ENCODE results near the gene GTF3A. TPM values are rescaled to one million over a fixed set of nuclear protein-coding genes. Genes with fewer than 3 reads are reported as not detected.

GTF3A gene
- total RNA-seq, 1 experiment from 2014 or later, result 159 TPM

- Mint-ChIP-seq H3K4me3 (ENCODE audit: unreplicated experiment) (no peak overlapping the region), H3K4me1 (ENCODE audit: insufficient read depth, unreplicated experiment) (peaks cover 29% of the 10 kb centered on the region), H3K27me3 (ENCODE audit: insufficient read depth, unreplicated experiment) (no peaks in the 10 kb centered on the region), H3K36me3 (ENCODE audit: insufficient read depth, unreplicated experiment) (peaks cover 60% of the 10 kb centered on the region), H3K27ac (ENCODE audit: low read depth, unreplicated experiment) (peak overlapping the region; percentile 57), H3K9me3 (ENCODE audit: unreplicated experiment) (no peaks in the 10 kb centered on the region)
- no peak for DNase-seq (ENCODE audit: unreplicated experiment)
- ChIA-PET CTCF (interaction anchor here (0.8 to 2.0 kb wide), 4 partner anchors 49 to 398 kb away, joined by 3 to 11 read pairs (median 3); no protein-coding TSS in a partner anchor), POLR2A (interaction anchor here (0.9 to 7.2 kb wide), 6 partner anchors 16 to 398 kb away, joined by 4 to 220 read pairs (median 16); partner anchors contain the start of genes LNX2, MTIF3 and POLR1D)
- intact Hi-C loops (cut with micrococcal nuclease), result no loop called here
- BruUV-seq (replicated peaks), result no TSS peak
- TF ChIP-seq, protein P1, sequence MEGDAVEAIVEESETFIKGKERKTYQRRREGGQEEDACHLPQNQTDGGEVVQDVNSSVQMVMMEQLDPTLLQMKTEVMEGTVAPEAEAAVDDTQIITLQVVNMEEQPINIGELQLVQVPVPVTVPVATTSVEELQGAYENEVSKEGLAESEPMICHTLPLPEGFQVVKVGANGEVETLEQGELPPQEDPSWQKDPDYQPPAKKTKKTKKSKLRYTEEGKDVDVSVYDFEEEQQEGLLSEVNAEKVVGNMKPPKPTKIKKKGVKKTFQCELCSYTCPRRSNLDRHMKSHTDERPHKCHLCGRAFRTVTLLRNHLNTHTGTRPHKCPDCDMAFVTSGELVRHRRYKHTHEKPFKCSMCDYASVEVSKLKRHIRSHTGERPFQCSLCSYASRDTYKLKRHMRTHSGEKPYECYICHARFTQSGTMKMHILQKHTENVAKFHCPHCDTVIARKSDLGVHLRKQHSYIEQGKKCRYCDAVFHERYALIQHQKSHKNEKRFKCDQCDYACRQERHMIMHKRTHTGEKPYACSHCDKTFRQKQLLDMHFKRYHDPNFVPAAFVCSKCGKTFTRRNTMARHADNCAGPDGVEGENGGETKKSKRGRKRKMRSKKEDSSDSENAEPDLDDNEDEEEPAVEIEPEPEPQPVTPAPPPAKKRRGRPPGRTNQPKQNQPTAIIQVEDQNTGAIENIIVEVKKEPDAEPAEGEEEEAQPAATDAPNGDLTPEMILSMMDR (IDR thresholded peaks at IDR 0.05; ENCODE audit: unreplicated experiment), result no peak
These were observed 3.7 kb downstream of the GTF3A start for GRCh38 chr13:27428160-27428559.

DNA sequence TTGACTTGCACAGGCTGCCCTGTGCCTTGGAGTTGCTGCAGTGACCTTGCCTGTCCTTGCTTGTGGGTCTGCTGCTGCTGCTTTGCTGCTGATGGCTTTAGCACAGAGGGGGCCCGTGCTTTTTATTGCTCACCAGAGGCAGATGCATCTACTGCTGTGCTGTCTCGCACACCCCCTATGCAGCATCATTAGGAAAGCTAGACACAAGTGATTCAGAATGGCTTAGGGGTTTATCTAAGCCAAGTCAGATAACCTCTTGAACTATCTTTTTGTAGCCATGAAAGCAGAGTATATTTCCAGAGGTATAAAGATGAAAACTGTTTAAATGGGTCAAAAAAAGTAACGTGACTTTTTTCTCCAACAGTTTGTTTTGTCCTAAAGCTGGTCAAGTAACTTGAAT lies 7.8 kb downstream of the GTF3A start:
- BruUV-seq (replicated peaks), result no TSS peak
- ChIA-PET POLR2A (interaction anchor here (0.6 to 1.6 kb wide), 4 partner anchors 12 to 706 kb away, joined by 3 to 6 read pairs (median 5); partner anchors contain the start of gene MTIF3), CTCF (interaction anchor here (1.0 kb wide), 1 partner anchor 398 kb away, joined by 3 read pairs; no protein-coding TSS in a partner anchor)
- intact Hi-C loops (cut with micrococcal nuclease), result no loop called here
- TF ChIP-seq, protein P1 (IDR thresholded peaks at IDR 0.05; ENCODE audit: unreplicated experiment), result no peak
- Mint-ChIP-seq H3K4me1 (ENCODE audit: insufficient read depth, unreplicated experiment) (peaks cover 10% of the 10 kb centered on the region), H3K36me3 (ENCODE audit: insufficient read depth, unreplicated experiment) (peaks cover 86% of the 10 kb centered on the region), H3K4me3 (ENCODE audit: unreplicated experiment) (no peak overlapping the region), H3K27ac (ENCODE audit: low read depth, unreplicated experiment) (no peak overlapping the region), H3K27me3 (ENCODE audit: insufficient read depth, unreplicated experiment) (no peaks in the 10 kb centered on the region), H3K9me3 (ENCODE audit: unreplicated experiment) (no peaks in the 10 kb centered on the region)
- no peak for DNase-seq (ENCODE audit: unreplicated experiment)

GRCh38 chr13:27432611-27433210 lies 8.3 kb downstream of the GTF3A start:
- Mint-ChIP-seq H3K4me3 (ENCODE audit: unreplicated experiment) (no peak overlapping the region), H3K4me1 (ENCODE audit: insufficient read depth, unreplicated experiment) (peaks cover 8% of the 10 kb centered on the region), H3K36me3 (ENCODE audit: insufficient read depth, unreplicated experiment) (peaks cover 87% of the 10 kb centered on the region), H3K27ac (ENCODE audit: low read depth, unreplicated experiment) (no peak overlapping the region), H3K27me3 (ENCODE audit: insufficient read depth, unreplicated experiment) (no peaks in the 10 kb centered on the region), H3K9me3 (ENCODE audit: unreplicated experiment) (no peaks in the 10 kb centered on the region)
- DNase-seq (ENCODE audit: unreplicated experiment), result no peak
- intact Hi-C loops (cut with micrococcal nuclease), result no loop called here
- TF ChIP-seq, protein P1 (IDR thresholded peaks at IDR 0.05; ENCODE audit: unreplicated experiment), result no peak
- BruUV-seq (replicated peaks), result no TSS peak
- POLR2A ChIA-PET, result interaction anchor here (0.6 to 1.6 kb wide), 5 partner anchors 12 to 705 kb away, joined by 3 to 6 read pairs (median 5); partner anchors contain the start of gene MTIF3
- CTCF ChIA-PET, result interaction anchor here (0.8 to 1.0 kb wide), 2 partner anchors 71 to 398 kb away, joined by 3 to 5 read pairs; no protein-coding TSS in a partner anchor

GRCh38 chr13:27437126-27437525 lies 12.7 kb downstream of the GTF3A start:
- H3K36me3 Mint-ChIP-seq (ENCODE audit: insufficient read depth, unreplicated experiment), result peaks cover 63% of the 10 kb centered on the region
- H3K27ac Mint-ChIP-seq (ENCODE audit: low read depth, unreplicated experiment), result no peak overlapping the region
- no peaks in the 10 kb centered on the region for H3K27me3 Mint-ChIP-seq (ENCODE audit: insufficient read depth, unreplicated experiment)
- DNase-seq (ENCODE audit: unreplicated experiment), result no peak
- CTCF ChIA-PET, result no interaction called here
- H3K9me3 Mint-ChIP-seq (ENCODE audit: unreplicated experiment), result no peaks in the 10 kb centered on the region
- no peak overlapping the region for H3K4me3 Mint-ChIP-seq (ENCODE audit: unreplicated experiment)
- intact Hi-C loops (cut with micrococcal nuclease), result no loop called here
- no TSS peak for BruUV-seq (replicated peaks)
- no peaks in the 10 kb centered on the region for H3K4me1 Mint-ChIP-seq (ENCODE audit: insufficient read depth, unreplicated experiment)
- TF ChIP-seq, protein P1 (IDR thresholded peaks at IDR 0.05; ENCODE audit: unreplicated experiment), result no peak
- POLR2A ChIA-PET, result interaction anchor here (0.6 to 3.0 kb wide), 3 partner anchors 10 to 78 kb away, joined by 3 to 10 read pairs (median 3); partner anchors contain the start of gene MTIF3
